ENCODE measurements around the gene GCNA. TPM values are rescaled to one million over a fixed set of nuclear protein-coding genes. Genes with fewer than 3 reads are reported as not detected.

GCNA gene
- total RNA-seq, 1 experiment from 2014 or later, result 2.9 TPM

- H3F3A ChIP-seq (ENCODE audit: low read length, unreplicated experiment), result no peaks in the 10 kb centered on the region
- H3K4me3 ChIP-seq (ENCODE audit: low read length), result no peak overlapping the region
- CTCF ChIA-PET, result no interaction called here
- no peaks in the 10 kb centered on the region for H3K4me1 ChIP-seq (ENCODE audit: insufficient read depth, low read length)
- intact Hi-C loops (cut with micrococcal nuclease), result no loop called here
- H3K4me2 ChIP-seq (ENCODE audit: low read length), result no peak overlapping the region
- peaks cover 11% of the 10 kb centered on the region for H3K36me3 ChIP-seq (ENCODE audit: low read depth, low read length)
- no peak overlapping the region for H3K9ac ChIP-seq (ENCODE audit: low read length)
- H3K27me3 ChIP-seq (ENCODE audit: low read length), result no peaks in the 10 kb centered on the region
- H4K20me1 ChIP-seq (ENCODE audit: low read length), result no peaks in the 10 kb centered on the region
- no peak overlapping the region for H3K27ac ChIP-seq (ENCODE audit: low read length)
- no TSS peak for BruUV-seq (replicated peaks)
- no peak for ATAC-seq
- no peak overlapping the region for H2AFZ ChIP-seq (ENCODE audit: low read length)
- TF ChIP-seq EZH2phosphoT487 (IDR thresholded peaks at IDR 0.05; ENCODE audit: borderline replicate concordance, low read length) (no peak), CTCF (conservative IDR thresholded peaks at IDR 0.05; ENCODE audit: low read depth, low read length) (no peak), EZH2 (IDR thresholded peaks at IDR 0.05; ENCODE audit: low read length, unreplicated experiment) (no peak)
- H3K9me2 ChIP-seq (replicated peaks; ENCODE audit: low read length), result no peaks in the 10 kb centered on the region
- POLR2A ChIA-PET (ENCODE audit: unreplicated experiment), result no interaction called here
- H3K9me3 ChIP-seq (ENCODE audit: low read length), result no peaks in the 10 kb centered on the region
- DNase-seq, result no peak
- no peaks in the 10 kb centered on the region for H3K79me2 ChIP-seq (ENCODE audit: low read length)
Measured at GRCh38 chrX:71599965-71600364, 21.7 kb downstream of the GCNA start.

GRCh38 chrX:71603618-71604017 lies 25.4 kb downstream of the GCNA start:
- Histone ChIP-seq H2AFZ (ENCODE audit: low read length) (no peak overlapping the region), H3K4me1 (ENCODE audit: insufficient read depth, low read length) (no peaks in the 10 kb centered on the region), H3K4me3 (ENCODE audit: low read length) (no peak overlapping the region), H3K9ac (ENCODE audit: low read length) (peak overlapping the region; percentile 71), H3K9me2 (replicated peaks; ENCODE audit: low read length) (no peaks in the 10 kb centered on the region), H3K79me2 (ENCODE audit: low read length) (no peaks in the 10 kb centered on the region), H3K27me3 (ENCODE audit: low read length) (no peaks in the 10 kb centered on the region), H3K9me3 (ENCODE audit: low read length) (no peaks in the 10 kb centered on the region), H3F3A (ENCODE audit: low read length, unreplicated experiment) (no peaks in the 10 kb centered on the region), H4K20me1 (ENCODE audit: low read length) (no peaks in the 10 kb centered on the region), H3K27ac (ENCODE audit: low read length) (peak overlapping the region; percentile 77), H3K36me3 (ENCODE audit: low read depth, low read length) (peaks cover 14% of the 10 kb centered on the region), H3K4me2 (ENCODE audit: low read length) (no peak overlapping the region)
- intact Hi-C loops (cut with micrococcal nuclease), result no loop called here
- CTCF ChIA-PET, result no interaction called here
- ATAC-seq (no peak), DNase-seq (peak; percentile 28)
- no TSS peak for BruUV-seq (replicated peaks)
- POLR2A ChIA-PET (ENCODE audit: unreplicated experiment), result no interaction called here
- TF ChIP-seq EZH2 (IDR thresholded peaks at IDR 0.05; ENCODE audit: low read length, unreplicated experiment), result no peak
- TF ChIP-seq EZH2phosphoT487 (IDR thresholded peaks at IDR 0.05; ENCODE audit: borderline replicate concordance, low read length), result no peak
- TF ChIP-seq CTCF (conservative IDR thresholded peaks at IDR 0.05; ENCODE audit: low read depth, low read length), result no peak

GRCh38 chrX:71604141-71604540 lies 25.9 kb downstream of the GCNA start:
- intact Hi-C loops (cut with micrococcal nuclease), result no loop called here
- CTCF ChIA-PET, result no interaction called here
- Histone ChIP-seq H3K79me2 (ENCODE audit: low read length) (no peaks in the 10 kb centered on the region), H3F3A (ENCODE audit: low read length, unreplicated experiment) (no peaks in the 10 kb centered on the region), H3K4me1 (ENCODE audit: insufficient read depth, low read length) (no peaks in the 10 kb centered on the region), H4K20me1 (ENCODE audit: low read length) (no peaks in the 10 kb centered on the region), H2AFZ (ENCODE audit: low read length) (no peak overlapping the region), H3K9me2 (replicated peaks; ENCODE audit: low read length) (no peaks in the 10 kb centered on the region), H3K9me3 (ENCODE audit: low read length) (no peaks in the 10 kb centered on the region), H3K27me3 (ENCODE audit: low read length) (no peaks in the 10 kb centered on the region), H3K9ac (ENCODE audit: low read length) (peak overlapping the region; percentile 70), H3K36me3 (ENCODE audit: low read depth, low read length) (peaks cover 17% of the 10 kb centered on the region), H3K4me3 (ENCODE audit: low read length) (no peak overlapping the region), H3K27ac (ENCODE audit: low read length) (peak overlapping the region; percentile 77), H3K4me2 (ENCODE audit: low read length) (no peak overlapping the region)
- POLR2A ChIA-PET (ENCODE audit: unreplicated experiment), result no interaction called here
- ATAC-seq (no peak), DNase-seq (peak; percentile 7)
- TF ChIP-seq CTCF (conservative IDR thresholded peaks at IDR 0.05; ENCODE audit: low read depth, low read length), result no peak
- no peak for TF ChIP-seq EZH2 (IDR thresholded peaks at IDR 0.05; ENCODE audit: low read length, unreplicated experiment)
- no peak for TF ChIP-seq EZH2phosphoT487 (IDR thresholded peaks at IDR 0.05; ENCODE audit: borderline replicate concordance, low read length)
- no TSS peak for BruUV-seq (replicated peaks)

All from PC-3 (cell line).